AG04449 (cell line): ENCODE data around the gene PRRX2.

Source experiments
- CTCF ChIA-PET: fragments of 350-600 bp; formaldehyde crosslinking; extraction: SDS; loops from one replicate; lab custom pipeline; 2021; ENCODE audit warnings: antibody characterized with exemption; lab: Yijun Ruan, JAX
- POLR2A ChIA-PET: fragments of 400-600, 350-600 bp; formaldehyde crosslinking; extraction: SDS; loops from one replicate; lab custom pipeline; 2020; ENCODE audit warnings: antibody characterized with exemption, inconsistent platforms; lab: Yijun Ruan, JAX
- DNase-seq: peaks from one replicate; pipeline ENCODE4 v3.0.0-alpha.2; 2010; ENCODE audit warnings: low read depth, low spot score
- H3K4me3 ChIP-seq: 2 replicates; pipeline ENCODE4 v1.5.1; 2011; ENCODE audit warnings: low read depth, mild to moderate bottlenecking, control low read depth, low read length
- CTCF ChIP-seq: IDR thresholded peaks from one replicate; pipeline ENCODE4 v1.5.1; 2011; ENCODE audit warnings: mild to moderate bottlenecking, moderate library complexity, low read length, control low read depth, inconsistent platforms; ENCODE audit not compliant: insufficient read depth; ENCODE audit errors: missing control alignments

PRRX2 gene

GRCh38 chr9:129648092-129648763 is 17.2 kb upstream of the PRRX2 start:
- no peak for DNase-seq
- CTCF ChIA-PET: interaction anchor here (14.5 kb wide), 1 partner anchor 138 kb away, joined by 267 read pairs; no protein-coding TSS in a partner anchor
- H3K4me3 ChIP-seq: no peak overlapping the region
- POLR2A ChIA-PET: no interaction called here
- no peak for TF ChIP-seq CTCF

- ChIA-PET CTCF (no interaction called here), POLR2A (no interaction called here)
- TF ChIP-seq CTCF: no peak
- no peak for DNase-seq
- H3K4me3 ChIP-seq: no peak overlapping the region
These were observed 16.7 kb upstream of the PRRX2 start for GRCh38 chr9:129648764-129649115.

GRCh38 chr9:129649726-129650679 is 15.4 kb upstream of the PRRX2 start:
- no peak for DNase-seq
- ChIA-PET CTCF (interaction anchor here (0.9 to 1.0 kb wide), 2 partner anchors 51 to 140 kb away, joined by 3 read pairs; no protein-coding TSS in a partner anchor), POLR2A (no interaction called here)
- H3K4me3 ChIP-seq: no peak overlapping the region
- TF ChIP-seq CTCF: no peak

- ChIA-PET POLR2A (no interaction called here), CTCF (interaction anchor here (0.9 to 2.7 kb wide), 5 partner anchors 8 to 139 kb away, joined by 3 to 14 read pairs (median 6); partner anchors contain the start of gene ASB6)
- DNase-seq: no peak
- H3K4me3 ChIP-seq: no peak overlapping the region
- TF ChIP-seq CTCF: no peak
These were observed 14.7 kb upstream of the PRRX2 start for GRCh38 chr9:129650680-129651235.

- no peak overlapping the region for H3K4me3 ChIP-seq
- ChIA-PET CTCF (interaction anchor here (1.0 to 1.9 kb wide), 2 partner anchors 73 to 84 kb away, joined by 4 to 7 read pairs; no protein-coding TSS in a partner anchor), POLR2A (no interaction called here)
- no peak for DNase-seq
- no peak for TF ChIP-seq CTCF
These were observed 11.5 kb upstream of the PRRX2 start for GRCh38 chr9:129653823-129654553.
